SHP77 (cell line): ENCODE data around the gene MAL.

ENCODE experiments used
- DNase-seq, 2 experiments: peaks; one replicate each; lab custom pipeline; 2025; lab: John Stamatoyannopoulos, UW

Gene MAL

DNA sequence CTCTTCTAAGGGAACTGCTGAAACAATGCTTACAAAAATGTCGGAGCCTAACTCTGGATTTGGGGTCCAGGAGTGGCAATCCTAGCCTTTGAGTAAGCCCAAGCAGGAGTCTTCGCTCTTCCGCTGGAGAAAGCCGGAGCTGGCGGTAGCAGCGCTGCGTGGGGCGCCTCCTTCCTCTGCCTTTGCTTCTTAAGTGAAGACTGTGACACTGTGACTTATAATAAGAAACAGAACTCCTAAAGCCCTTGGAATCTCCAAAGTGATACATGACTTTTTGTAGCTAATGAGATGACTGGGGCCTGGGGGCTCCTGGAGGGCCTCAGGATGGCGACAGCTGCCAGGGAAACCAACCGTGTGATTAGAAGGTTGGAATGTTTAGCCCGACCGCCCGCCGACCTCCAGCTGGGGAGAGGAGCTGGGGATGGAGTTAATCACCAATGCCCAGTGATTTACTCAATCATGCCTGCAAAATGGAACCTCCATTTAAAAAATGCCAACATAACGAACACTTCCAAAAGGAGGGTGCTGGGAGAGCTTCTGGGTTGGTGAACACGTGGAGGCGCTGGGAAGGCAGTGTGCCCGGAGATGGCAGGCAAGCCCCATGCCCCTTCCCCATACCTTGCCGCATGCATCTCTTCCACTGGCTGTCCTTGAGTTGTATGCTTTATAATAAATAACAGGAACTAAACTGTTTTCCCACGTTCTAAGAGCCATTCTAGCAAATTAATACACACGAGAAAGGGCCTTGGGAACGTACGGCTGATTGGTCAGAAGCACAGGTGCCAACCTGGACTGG is 29.0 kb upstream of the MAL start:
- DNase-seq = no peak

DNA sequence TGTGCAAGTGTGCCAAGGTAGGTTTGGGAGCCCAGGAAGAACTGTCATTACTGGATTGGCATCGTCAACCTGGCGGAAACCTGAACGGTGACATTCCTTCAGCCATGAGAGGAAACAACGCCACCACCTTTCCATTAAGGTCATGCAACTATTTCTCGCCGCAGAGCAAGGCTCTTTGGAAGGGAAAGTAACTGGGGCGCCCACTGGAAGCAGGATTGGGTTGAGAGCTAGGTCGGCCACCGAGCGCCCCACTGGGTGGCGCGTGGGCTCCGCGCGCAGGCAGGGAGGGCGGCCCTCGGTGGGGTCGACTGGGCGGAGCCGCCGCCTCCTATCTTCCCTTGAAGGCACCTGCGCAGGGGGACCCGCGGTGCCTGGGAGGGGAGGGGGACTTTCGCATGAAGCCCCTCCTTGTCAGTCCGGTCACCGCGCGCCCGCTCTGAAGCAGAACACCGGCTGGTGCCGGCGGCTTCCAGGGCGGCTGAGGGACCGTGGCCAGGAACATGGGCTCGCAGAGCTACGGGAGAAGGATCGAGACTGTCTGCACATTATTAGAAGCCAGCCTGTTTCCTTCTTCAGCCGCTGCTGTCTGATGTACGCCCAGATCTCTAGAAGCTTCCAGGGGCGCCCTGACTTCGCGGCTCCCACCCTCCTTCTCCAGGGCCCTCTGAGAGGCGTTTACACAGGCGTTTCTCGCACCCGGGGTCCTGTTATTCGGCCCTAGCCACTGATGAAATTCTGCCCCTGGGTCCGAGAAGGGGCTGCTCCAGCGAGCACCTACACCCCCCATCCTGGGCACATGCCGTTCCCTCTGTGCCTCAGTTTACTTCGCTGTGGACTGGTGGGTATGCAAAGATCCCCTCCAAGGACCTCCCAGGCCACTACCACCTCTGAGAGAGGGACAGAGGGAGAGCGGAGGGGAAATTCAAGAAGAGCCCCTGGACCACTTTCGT is 27.3 kb upstream of the MAL start:
- DNase-seq = no peak

DNA sequence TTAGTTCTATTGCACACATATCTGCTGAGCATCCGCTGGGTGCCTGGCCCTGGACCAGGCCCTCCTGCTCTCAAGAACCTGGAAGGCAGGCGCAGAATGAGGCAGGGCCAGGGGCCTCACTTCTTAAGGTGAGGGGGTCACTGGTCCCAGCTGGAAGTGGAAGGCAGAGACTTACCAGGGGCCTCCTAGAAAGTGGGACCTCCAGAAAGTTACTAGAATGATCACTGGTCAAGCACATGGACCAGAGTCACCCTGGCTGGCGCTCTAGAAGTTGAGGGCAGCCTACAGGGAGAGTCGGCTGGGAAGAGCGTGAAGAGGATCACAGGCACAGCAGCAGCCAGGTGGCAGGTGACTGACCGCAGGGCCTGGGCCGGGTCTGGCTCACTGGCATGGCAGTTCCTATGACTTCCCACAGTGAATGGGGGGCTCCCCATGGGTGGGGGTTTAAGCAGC is 26.1 kb upstream of the MAL start:
- no peak for DNase-seq

DNA sequence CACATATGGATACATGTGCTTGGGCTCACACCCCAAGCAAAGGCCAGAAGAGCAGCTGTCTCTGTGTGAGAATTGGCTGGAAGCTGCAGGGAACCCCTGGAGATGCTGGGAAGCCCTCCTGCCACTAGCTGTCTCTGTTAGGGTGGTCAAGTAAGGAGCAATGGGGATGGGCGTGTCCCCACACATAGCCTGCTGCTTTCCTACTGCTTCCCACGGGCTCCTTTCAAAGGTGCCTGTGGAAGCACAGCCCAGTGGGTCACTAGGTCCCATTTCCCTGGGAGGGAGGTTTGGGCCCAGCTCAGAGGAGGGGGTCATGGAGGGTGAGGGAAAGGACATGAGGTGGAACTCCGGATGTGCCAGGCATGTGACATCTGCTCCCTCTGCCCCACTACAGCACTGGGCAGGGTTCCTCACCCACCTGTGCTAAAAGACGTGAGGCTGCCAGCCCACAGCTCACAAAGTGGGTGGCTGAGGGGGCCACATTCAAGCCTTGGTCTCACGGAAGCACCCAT is 24.4 kb upstream of the MAL start:
- no peak for DNase-seq

DNA sequence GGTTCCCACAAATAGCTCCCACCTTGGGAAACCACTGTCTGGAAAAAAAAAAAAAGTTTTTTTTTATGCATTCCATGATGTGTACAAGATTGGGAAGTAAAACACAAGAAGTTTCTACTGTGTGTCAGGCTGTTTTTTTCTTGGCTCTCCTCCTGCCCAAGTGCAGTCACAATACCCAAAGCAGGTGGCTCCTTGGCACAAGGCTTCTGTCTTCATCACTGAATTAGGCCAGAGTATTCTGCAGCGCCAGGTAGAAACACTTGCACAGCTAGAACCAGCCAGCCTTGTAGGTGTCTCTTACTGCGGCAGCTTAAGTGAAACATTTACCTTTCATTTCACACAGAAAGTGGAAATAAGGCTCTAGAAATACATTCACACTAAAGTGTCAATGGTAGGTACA is 23.8 kb upstream of the MAL start:
- DNase-seq = no peak

DNA sequence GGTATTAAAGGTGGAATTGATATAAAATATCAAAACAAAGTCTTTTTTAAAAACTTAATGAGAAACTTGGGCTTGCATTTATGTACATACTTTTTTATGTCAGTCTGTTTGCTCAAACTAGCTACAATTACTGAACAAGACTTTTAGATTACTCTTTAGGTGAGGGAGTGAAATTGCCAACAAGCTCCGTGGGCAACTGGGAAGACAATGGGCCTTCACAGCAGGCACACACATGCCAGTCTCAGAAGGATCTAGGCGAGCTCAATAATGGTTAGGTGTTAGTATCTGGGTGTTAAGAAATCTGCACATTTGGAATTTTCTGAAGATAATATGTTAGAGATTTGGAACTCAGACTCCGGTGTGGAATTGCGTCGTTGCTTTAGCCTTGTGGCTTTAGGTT is 23.0 kb upstream of the MAL start:
- no peak for DNase-seq

DNA sequence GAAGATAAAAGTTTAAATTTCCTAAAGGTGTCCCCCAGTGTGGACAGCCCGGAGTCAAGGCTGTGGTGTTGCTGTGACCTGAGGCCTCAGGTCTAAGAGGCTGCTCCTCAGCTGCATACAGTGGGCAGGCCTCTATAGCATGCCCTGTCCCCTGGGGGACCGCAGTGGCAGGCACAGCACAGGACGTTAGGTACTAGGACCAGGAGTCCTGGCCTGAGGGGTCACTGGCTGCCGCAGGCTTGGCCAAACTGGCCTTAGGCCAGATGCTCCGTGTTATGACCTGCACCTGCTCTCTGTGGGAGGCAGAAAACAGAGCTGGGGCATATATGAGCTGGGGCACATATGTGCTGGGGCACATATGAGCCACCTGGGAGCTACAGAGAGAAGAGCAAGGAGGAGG is 21.2 kb upstream of the MAL start:
- no peak for DNase-seq

DNA sequence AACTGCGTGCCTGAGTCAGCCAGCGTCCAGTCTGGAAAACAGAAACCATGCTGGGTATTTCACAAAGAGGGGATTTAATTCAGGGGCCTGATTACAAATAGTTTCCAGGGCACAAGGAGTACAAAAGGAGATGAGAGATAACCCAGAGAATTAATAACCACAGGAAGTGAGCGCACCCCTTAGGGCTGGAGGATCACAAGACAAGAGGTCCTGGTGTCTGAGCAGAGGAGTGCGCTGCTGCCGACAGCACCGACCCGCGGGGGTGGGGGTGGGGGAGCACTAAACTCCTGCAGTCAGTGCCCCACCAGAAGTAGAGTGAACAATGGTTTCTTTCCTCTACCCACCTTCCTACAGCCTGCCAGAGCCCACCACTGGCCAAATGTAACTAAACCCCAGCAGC is 20.8 kb upstream of the MAL start:
- DNase-seq = no peak

DNA sequence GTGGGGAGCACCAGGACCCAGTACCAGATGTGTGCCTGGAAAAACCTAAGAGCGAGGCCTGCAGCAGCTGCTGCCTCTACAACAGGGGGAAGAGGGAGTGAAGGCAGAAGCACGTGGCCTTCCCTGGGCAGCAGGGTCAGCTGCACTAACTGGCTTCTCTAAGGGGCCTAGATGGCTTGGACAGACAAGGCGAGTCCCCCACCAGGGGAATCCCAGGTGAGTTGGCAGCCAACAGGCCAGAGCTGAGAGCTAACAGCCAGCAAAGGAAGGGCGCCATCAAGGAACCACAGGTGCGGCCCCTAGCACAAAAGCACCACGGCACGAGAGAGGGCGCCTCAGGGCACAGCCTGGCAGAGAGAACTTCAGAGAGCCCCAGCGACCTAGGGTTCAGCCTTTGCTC is 19.8 kb upstream of the MAL start:
- no peak for DNase-seq

DNA sequence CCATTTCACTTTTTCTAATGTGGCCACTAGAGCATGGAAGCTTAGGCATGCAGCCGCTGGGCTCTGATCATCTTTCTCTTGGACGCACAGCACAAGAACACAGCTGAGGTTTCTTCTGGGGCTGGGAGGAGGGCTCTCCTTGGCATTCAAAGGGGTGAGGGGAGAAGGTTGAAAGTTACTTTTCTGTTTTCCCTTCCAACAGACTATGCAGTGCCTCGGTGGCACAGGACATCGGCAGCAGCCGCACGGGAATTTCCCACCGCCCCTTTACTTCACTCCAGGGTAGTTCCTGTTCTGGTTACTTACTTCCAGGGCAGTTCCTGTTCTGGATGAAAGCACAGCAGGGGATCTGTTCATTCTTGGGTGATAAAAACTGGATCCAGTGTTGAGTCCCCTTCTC is 18.9 kb upstream of the MAL start:
- DNase-seq = no peak

DNA sequence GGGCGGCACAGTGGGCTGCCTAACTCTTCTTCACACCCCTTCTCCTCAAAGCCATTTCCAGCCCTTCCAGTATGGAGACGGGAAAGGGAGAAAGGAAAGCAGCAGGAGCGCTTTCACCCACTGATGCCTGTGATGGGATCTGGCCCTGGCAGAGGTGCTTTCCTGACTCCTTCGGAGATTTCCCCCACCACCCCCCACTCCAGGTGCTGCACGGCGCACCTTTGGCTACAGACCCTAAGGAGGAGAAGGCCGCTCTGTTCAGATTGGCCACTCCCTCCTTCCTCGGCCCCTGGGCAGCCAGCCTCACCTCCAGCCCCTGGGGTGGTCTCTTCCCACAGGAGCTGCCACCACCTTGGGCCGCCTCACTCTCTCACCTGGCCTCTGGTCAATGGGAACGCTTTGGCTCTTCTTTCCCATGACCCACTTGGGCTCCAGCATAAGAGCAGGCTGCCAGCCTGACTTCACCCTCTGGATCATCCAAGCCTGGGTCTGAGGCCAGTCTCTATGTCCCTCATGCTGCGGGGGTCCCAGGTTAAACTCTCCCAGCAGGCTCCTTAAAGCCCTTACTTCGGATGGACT is 18.4 kb upstream of the MAL start:
- DNase-seq = no peak

DNA sequence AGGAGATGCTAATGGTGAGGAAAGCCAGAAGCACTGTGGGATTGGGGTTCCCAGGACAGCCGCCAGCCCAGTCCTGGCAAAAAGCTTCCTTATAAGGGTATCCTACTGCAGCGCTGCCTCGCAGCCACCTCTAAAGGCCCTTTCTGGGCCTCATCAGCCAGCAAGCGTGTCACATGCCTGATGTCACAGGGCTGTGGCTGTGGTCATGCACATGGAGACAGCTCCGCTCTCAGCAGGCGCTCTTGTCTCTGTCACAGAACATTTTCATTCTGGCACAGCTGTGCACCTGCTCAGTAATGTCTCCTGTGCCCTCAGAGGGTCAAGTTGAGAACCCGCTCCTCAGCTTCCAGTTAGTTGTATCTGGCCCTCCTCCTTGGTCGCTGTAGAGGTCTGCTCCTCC is 17.7 kb upstream of the MAL start:
- DNase-seq = peak; percentile 9 to 11

DNA sequence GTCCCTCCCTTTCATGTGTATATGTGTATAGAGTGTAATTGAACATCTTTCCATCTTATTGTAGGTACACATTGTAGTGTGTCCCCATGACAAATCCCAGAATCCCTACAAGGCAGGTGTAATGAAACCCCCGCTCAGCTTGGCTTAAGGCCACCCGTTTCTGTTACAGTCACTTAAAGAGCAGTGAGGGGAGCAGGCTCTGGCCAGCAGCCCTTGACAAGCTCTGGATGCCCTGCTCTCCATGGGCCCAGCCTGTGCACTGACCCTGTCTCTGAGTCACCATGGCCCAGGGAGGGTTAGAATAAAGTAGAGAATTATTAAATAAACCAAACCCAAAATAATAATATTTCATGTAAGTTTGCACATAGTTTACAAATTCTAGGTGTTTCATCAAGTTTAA is 17.2 kb upstream of the MAL start:
- no peak for DNase-seq

DNA sequence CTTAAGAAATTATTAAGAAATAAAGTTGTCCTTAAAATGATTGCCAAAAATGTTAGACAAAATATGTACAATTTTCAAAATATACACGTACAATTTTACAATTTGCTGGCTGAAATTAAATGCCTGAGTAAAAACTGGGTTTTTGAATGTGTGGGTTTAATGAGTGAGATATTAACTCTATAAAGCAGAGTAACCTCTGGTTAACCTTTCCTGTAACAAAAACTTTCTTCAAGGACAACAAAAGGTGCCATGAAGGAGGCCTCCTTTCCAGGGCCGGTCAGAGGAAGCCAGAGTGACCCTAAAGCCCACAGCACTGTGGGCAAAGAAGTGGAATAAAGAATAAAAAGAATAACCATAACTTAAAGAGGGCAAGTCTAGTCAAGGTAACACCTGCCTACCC is 16.5 kb upstream of the MAL start:
- DNase-seq = no peak

DNA sequence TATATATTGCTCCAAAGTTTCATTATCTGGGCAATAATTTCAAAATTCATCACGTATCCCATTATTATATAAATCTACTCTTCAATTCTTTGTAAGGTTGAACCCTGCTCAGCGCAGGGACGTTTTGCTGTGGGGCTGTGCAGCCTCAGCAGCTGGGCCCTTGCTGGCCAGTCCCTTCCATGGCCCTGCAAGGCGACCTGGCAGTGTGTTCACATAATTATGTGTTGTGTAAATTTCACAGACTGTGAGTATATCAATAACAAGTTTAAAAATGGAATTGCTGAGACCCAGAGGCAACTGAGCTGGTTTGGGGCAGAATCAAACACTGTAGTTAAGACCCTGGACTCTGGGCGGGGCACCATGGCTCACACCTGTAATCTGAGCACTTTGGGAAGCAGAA is 16.1 kb upstream of the MAL start:
- DNase-seq = no peak

DNA sequence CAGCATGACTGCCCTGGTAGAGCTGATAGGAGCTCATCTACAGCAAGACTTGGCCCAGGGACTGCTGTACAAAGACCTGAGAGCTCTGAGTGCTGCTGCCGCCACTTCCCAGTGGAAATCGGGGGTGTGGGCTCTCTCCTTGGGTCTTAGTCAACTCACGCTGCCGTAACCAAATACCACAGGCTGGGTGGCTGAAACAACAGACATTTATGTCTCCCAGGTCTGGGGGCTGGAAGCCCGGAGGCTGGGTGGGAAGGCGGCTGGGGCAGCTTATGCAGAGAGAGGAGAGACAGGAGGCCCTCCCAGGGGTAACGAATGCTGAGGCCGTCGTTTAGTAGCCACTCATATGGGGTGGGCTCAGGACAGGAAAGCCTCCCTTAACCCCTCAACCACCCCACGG is 15.4 kb upstream of the MAL start:
- DNase-seq = no peak

DNA sequence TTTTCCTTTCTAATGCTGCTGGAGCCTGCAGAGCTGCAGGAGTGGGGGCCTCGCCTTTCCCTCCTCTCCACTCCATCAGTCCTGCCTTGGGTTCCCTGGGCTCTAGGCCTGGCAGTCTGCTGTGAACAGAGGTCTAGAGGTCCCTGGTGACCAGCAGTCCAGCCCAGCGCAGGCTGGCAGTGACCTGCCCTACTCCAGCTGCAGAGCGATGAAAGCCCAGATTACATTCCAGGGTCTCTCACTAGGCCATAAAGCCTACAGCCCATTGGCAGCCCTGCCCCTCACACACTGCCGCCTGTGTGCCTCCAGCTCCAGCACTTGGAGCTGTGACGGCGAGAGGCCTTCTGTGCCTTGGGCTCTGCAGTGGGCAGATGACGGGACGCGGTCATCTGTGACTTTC is 14.8 kb upstream of the MAL start:
- no peak for DNase-seq

DNA sequence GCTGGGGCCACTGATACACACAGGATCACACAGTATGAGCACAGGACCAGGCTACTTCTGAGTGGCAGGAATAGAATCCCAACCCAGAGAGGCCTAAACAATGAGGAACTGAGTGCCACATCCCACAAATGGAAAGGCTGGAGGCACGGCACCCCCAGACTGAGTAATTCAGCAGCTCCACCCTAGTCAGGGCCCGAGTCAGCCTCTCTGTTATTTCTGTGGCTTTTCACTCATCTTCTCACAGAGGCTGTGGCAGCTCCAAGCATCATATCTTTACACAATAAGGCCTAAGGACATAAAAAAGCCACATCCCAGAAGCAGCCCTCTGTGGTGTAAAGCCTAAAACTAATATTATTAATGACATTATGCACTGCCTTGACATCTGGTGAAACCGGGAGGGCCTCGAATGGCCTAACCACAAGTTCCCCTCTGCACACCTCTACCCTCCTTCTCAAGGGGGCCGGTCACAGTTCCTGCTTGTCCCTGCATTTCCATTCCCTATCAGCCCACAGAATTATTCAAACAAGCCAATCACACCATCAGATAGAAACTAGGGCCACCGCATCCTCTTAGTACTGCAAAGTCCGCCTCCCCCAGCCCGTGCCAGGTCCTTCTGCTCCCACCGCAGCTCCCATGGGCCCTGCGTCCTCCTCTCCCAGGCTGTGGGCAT is 12.5 kb upstream of the MAL start:
- no peak for DNase-seq

DNA sequence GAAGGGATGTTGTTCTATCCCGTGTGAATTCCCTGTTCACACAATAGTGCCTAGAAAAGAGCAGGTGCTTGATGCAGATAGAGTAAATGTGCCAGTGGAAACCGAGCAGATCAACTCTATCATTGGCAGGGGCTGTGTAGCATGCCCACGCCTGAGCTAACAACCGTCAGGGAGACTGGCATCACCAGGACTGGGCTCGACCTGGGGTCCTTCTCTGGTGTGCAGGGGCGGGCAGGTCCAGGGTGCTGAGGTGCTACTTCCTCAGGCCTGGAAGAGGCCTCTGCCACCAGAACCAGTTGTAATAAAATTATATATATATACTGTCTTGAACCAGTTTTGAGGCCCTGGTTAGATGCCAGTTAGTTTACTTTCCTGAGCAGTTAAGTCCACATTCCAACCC is 11.8 kb upstream of the MAL start:
- DNase-seq = no peak

DNA sequence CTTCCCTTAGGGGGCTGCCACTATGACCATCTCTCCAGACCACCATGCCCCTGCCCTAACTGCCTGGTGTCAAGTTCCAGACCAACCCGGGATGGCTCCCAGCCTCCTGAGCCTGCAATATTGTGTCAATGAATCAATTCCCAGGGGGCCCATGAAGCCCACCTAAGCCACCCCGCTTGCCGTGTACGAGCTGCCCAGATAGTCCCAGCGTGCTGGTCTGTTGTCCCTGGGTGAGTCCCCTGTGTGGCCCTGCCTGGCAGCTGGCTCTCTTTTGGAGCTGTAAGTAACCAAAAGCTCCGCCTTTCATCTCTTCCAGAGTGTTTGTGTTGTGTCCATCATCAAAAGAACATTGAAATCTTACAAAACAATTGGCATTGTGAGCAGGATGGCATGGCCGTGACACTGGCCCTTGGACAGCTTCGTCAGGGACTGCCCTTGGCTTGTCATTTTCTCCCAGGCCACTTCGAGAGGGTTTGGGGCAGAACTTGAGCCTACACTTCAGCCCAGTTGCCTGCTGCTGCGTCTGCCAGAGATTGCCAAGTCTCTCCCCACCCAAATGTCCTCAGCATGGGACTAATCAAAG is 11.3 kb upstream of the MAL start:
- DNase-seq = no peak

DNA sequence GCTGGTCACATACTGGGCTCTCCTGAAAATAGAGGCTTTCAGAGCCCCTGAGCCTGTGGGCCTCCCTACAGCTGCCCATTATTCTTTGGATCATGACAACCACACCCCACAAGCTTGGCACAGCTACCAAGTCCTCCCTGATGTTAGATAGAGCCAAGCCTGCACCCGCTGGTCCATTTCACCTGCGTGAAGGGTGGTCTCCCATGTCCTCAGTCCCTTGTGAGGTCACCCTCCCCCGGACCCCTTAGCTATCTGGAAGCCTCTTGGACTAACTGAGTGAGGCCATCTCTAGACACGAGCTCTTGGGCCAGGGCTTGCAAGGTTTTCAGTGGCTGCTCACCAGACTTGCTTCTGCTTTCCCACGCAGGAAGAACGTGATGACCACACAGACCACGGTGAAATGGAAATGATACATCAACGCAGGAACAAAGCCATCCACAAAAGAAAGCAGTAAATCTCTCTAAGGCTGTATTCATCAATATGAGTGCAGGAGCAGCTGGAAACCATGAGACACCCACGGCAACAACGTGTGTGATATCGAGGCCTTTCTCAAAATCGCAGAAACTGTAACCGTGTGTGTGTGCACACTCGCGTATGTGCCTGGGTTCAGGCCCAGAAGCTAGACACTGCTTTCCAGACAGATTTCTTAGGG is 10.1 kb upstream of the MAL start:
- no peak for DNase-seq
